GM13976 (cell line): ENCODE data around the gene HES7.

ENCODE experiments used
- DNase-seq: peaks from one replicate; pipeline ENCODE4 v3.0.0; 2012; ENCODE audit warnings: low spot score
- CTCF ChIP-seq: IDR thresholded peaks from 2 replicates; pipeline ENCODE4 v1.5.1; 2012; ENCODE audit warnings: borderline replicate concordance, mild to moderate bottlenecking; ENCODE audit not compliant: insufficient read depth; ENCODE audit errors: extremely low read depth, missing control alignments, control extremely low read depth
- in situ Hi-C: fragments of 300-500 bp; cut with MboI; formaldehyde crosslinking; loops from one replicate; pipeline ENCODE4 v1.12.0; 2022; ENCODE audit warnings: low sequenced_read_pairs, mixed read lengths, inconsistent platforms; ENCODE audit not compliant: unreplicated experiment

Gene HES7

GRCh38 chr17:8163978-8164814 is 40.3 kb upstream of the HES7 start:
- no peak for DNase-seq
- in situ Hi-C loops: no loop called here
- TF ChIP-seq CTCF: no peak

DNA sequence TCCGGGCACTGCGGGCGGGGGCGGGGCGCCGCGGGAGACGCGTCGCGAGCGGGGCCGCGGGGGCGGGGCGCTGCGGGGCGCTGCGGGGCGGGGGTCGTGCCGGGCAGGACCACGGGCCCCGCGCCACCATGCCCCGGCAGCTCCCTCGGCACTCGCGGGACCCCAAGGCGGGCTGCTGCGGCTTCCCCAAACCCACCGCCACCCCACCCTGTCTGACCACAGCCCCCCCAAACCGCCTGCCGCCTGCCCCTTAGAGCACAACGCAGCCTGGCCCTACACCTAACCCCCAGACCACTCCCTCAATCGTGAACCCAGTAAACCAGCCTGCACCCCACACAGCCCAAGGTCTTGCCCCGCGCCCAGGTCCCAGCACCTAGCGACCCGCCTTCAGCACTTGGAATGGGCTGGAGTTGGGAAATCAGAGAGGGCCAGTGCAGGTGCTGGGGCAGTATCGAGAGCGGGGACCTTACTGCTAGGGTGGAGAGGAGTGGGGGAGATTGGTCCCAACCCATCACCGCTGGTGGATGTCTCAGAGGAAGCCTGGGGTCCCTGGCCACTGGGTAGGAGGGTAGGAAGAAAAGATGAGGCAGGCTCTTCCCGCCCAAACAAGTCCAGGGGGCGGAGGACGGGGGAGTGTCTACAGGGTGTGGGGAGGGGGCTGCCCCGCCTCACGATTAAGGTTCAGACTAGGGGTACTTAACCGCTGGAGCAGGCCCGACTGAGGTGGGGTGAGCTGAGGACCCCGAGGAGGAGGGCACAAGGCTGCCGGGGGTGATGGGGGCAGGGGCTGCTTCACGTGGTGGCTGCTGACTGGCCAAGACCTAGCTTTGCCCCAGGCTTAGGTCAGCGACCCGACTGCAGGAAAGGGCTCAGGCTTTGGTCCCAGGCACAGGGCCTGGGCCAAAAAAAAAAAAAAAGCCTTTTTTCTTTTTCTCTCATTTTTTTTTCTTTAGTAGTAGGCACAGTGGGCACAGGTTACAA is 39.4 kb upstream of the HES7 start:
- DNase-seq: no peak
- in situ Hi-C loops: no loop called here
- no peak for TF ChIP-seq CTCF

DNA sequence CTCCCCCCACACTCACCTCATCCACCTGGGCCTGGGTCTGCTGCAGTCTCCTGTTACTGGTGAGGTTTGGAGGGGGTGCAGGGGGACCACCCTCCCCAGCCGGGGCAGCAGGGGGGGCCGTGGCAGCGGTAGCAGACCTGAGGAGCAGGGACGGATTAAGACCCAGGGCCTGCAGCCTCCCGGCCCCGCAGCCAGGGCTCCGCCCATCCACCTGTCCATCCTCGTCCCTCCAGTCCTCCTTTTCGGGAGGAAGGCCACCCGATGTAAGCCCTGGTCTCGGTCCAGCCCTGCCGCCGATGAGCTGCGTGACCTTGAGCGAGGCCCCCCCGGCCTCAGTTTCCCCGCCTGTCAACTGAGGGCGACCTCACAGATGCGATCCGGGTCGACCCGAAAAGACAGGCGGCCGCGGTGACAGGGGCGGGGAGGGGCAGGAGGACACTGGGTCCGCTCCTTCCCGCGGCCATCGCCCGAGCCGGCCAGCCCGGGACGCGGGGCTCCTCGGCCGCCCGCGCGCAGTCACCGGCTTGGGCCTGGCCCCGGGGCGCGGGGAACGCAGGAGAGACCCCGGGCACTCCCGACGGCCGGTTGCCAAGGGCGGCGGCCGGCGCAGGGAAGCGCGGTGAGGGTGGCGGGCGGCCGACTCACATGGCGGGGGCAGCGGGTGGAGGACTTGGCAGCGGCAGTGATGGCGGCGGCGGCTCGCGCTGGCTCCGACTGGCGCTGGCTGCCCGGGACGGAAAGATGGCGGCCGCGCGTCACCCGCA is 38.5 kb upstream of the HES7 start, which contains the start of gene VAMP2:
TSS of gene VAMP2 (minus strand) at position 716 of the 764 bp plus-strand sequence. CDS start at position 647, 69 bp downstream.
- DNase-seq: peak; percentile 86
- in situ Hi-C loops: no loop called here
- no peak for TF ChIP-seq CTCF

DNA sequence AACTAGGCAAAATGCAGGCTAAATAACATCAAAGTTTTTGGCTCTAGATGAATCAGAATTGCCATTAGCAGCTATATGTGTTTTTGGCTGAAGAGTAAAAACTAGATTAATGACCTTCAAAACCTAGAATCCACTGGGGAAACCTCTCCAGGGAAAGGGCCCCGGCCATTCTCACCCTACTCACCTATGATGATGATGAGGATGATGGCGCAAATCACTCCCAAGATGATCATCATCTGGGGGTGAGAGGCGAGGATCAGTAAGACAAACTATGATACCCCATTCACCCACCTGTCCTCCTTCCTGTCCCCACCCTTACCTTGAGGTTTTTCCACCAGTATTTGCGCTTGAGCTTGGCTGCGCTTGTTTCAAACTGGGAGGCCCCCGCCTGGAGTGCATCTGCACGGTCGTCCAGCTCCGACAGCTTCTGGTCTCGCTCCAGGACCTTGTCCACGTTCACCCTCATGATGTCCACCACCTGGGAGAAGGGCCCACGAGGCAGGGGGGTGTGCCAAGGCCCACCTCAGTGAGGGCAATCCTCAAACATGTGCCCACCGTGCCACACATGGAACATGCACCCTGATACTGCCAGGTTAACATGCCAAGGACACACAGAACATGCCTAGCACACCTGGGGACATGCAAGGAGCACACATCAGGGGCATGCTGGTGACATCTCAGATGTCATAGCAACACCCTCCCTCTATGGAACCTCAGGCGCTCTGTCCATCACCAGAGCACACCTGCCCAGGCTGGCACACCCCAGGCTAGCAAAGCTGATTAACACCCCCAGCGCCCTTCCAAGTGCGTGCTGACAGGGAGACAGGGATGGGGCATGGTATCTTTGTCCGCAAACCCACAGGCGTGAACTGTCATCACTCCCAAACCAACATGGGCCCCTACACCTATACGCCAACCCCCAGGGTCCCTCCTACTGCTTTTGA is 37.7 kb upstream of the HES7 start:
- DNase-seq: no peak
- in situ Hi-C loops: no loop called here
- no peak for TF ChIP-seq CTCF

DNA sequence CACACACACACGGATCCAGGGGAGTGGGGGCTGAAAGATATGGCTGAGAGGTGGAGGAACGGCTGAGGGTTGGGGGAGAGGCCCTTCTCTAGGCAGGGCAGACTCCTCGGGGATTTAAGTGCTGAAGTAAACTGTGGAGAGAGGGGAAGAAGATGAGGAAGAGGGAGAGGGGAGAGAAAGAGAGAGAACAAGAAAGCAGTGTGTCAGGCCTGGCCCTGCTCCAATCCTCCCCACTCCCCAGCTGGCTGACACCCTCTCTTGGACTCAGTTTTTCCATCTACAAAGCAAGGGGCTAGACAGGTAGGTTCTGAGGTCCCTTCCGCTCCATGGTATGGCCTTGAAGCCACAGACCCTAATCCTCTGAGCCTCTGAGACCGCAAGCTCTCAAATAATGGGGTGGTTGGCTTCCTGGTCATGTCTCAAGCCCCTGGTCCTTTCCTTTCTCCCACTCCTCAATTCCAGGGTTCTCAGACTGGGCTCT is 36.9 kb upstream of the HES7 start:
- no peak for TF ChIP-seq CTCF
- no peak for DNase-seq
- in situ Hi-C loops: no loop called here

- in situ Hi-C loops: no loop called here
Measured at GRCh38 chr17:8160224-8160577, 36.3 kb upstream of the HES7 start.

More at GRCh38 chr17:8160224-8160577, 36.3 kb upstream of the HES7 start:
- TF ChIP-seq CTCF: no peak
- no peak for DNase-seq
